SK-N-SH (cell line): ENCODE data around the gene DOP1B. TPM values are rescaled to one million over a fixed set of nuclear protein-coding genes. Genes with fewer than 3 reads are reported as not detected.

Experiments used
- CTCF ChIA-PET: fragments of 300-600, 350-600 bp; formaldehyde crosslinking; extraction: SDS; loops from one replicate; lab custom pipeline; 2021; lab: Yijun Ruan, JAX
- POLR2A ChIA-PET: fragments of 350-600 bp; sonication (Branson Sonifier 250); formaldehyde crosslinking; extraction: SDS; loops from one replicate; lab custom pipeline; 2020; ENCODE audit warnings: antibody characterized with exemption, inconsistent platforms; lab: Yijun Ruan, JAX
- DNase-seq: peaks from one replicate; pipeline ENCODE4 v3.0.0; 2012
- H2AFZ ChIP-seq: fragments of 200-600 bp; sonication (generic); 2 replicates; pipeline ENCODE4 v1.8.1; 2016; ENCODE audit warnings: antibody characterized with exemption, mild to moderate bottlenecking, low read depth
- H3F3A ChIP-seq: fragments of 200-600 bp; sonication (generic); replicated peaks from 2 replicates; pipeline ENCODE3; 2016; ENCODE audit warnings: antibody characterized with exemption, mild to moderate bottlenecking; ENCODE audit not compliant: insufficient read depth
- H3K27ac ChIP-seq, 2 experiments: fragments of 200-500 bp in 1 of 2; fragments of 200-600 bp in 1 of 2; sonication (Bioruptor generic) in 1 of 2; sonication (generic), shearing (Covaris generic) in 1 of 2; 2 replicates each; pipeline versions ENCODE4 v1.5.1 to v1.6.1; 2014 to 2016; ENCODE audit warnings: low read depth in 2 of 2, inconsistent platforms in 1 of 2, low read length in 1 of 2, mild to moderate bottlenecking in 1 of 2, mixed read lengths in 1 of 2
- H3K27me3 ChIP-seq: fragments of 200-600 bp; sonication (generic), shearing (Covaris generic); 2 replicates; pipeline ENCODE4 v1.6.1; 2016; ENCODE audit warnings: mixed run types; ENCODE audit not compliant: insufficient read depth
- H3K36me3 ChIP-seq, 2 experiments: fragments of 200-500 bp in 1 of 2; fragments of 200-600 bp in 1 of 2; sonication (Bioruptor generic) in 1 of 2; sonication (generic) in 1 of 2; replicated peaks in 1 of 2; 2 replicates each; pipeline versions ENCODE3 to v1.5.1; 2014 to 2016; ENCODE audit warnings: low read length in 1 of 2, mild to moderate bottlenecking in 1 of 2; ENCODE audit not compliant: insufficient read depth in 2 of 2, control insufficient read depth in 1 of 2
- H3K4me1 ChIP-seq, 2 experiments: fragments of 200-500 bp in 1 of 2; fragments of 200-600 bp in 1 of 2; sonication (Bioruptor generic) in 1 of 2; sonication (generic), shearing (Covaris generic) in 1 of 2; 2 replicates each; pipeline versions ENCODE4 v1.5.1 to v1.6.1; 2014 to 2016; ENCODE audit warnings: low read depth in 1 of 2, low read length in 1 of 2, mixed run types in 1 of 2; ENCODE audit not compliant: insufficient read depth in 2 of 2, control insufficient read depth in 1 of 2
- H3K4me2 ChIP-seq: fragments of 200-600 bp; sonication (generic), shearing (Covaris generic); 2 replicates; pipeline ENCODE4 v1.6.1; 2017; ENCODE audit warnings: mixed run types
- H3K4me3 ChIP-seq, 2 experiments: fragments of 200-500 bp in 1 of 2; fragments of 200-600 bp in 1 of 2; sonication (Bioruptor generic) in 1 of 2; sonication (generic), shearing (Covaris generic) in 1 of 2; 2 replicates each; pipeline versions ENCODE4 v1.5.1 to v1.8.1; 2014 to 2016; ENCODE audit warnings: low read depth in 2 of 2, inconsistent platforms in 1 of 2, low read length in 1 of 2, mild to moderate bottlenecking in 1 of 2, mixed read lengths in 1 of 2, moderate library complexity in 1 of 2
- H3K79me2 ChIP-seq: fragments of 200-600 bp; sonication (generic); 2 replicates; pipeline ENCODE4 v1.8.1; 2017; ENCODE audit warnings: mild to moderate bottlenecking; ENCODE audit not compliant: insufficient read depth
- H3K9ac ChIP-seq: fragments of 200-600 bp; sonication (generic); 2 replicates; pipeline ENCODE4 v1.6.1; 2017; ENCODE audit warnings: mixed run types
- H3K9me2 ChIP-seq: fragments of 200-600 bp; sonication (generic); 2 replicates; pipeline ENCODE4 v1.6.1; 2017; ENCODE audit warnings: mixed run types
- H3K9me3 ChIP-seq: fragments of 200-600 bp; sonication (generic); 2 replicates; pipeline ENCODE4 v1.6.1; 2017; ENCODE audit warnings: mixed run types, mild to moderate bottlenecking, moderate library complexity
- H4K20me1 ChIP-seq: fragments of 200-600 bp; sonication (generic); 2 replicates; pipeline ENCODE4 v1.6.1; 2017; ENCODE audit warnings: mild to moderate bottlenecking, mixed run types; ENCODE audit not compliant: insufficient read depth
- CTCF ChIP-seq: fragments of 200-600 bp; sonication (generic); IDR thresholded peaks from 2 replicates; pipeline ENCODE4 v1.6.1; 2017; ENCODE audit warnings: antibody characterized with exemption, mild to moderate bottlenecking, moderate library complexity
- ELF1 ChIP-seq: IDR thresholded peaks from 2 replicates; pipeline ENCODE4 v1.4.0; 2012
- GABPA ChIP-seq: IDR thresholded peaks from 2 replicates; pipeline ENCODE4 v1.4.0; 2012; ENCODE audit warnings: low read depth, mild to moderate bottlenecking
- GATA2 ChIP-seq: sonication (generic); formaldehyde crosslinking; IDR thresholded peaks from 2 replicates; pipeline ENCODE4 v1.5.0; 2020; ENCODE audit warnings: mild to moderate bottlenecking, missing genetic modification reagents
- IRF3 ChIP-seq: fragments of 150-350 bp; IDR thresholded peaks from 2 replicates; pipeline ENCODE4 v1.6.1; 2016; ENCODE audit warnings: mild to moderate bottlenecking, low read depth, low read length
- JUND ChIP-seq: IDR thresholded peaks from 2 replicates; pipeline ENCODE4 v1.4.0; 2012
- MAX ChIP-seq: IDR thresholded peaks from 2 replicates; pipeline ENCODE4 v1.4.0; 2012; ENCODE audit warnings: low read depth
- MXI1 ChIP-seq: IDR thresholded peaks from 2 replicates; pipeline ENCODE4 v1.6.1; 2012; ENCODE audit warnings: mild to moderate bottlenecking, low read depth, low read length, improper control_type of control experiment
- POLR2AphosphoS5 ChIP-seq: IDR thresholded peaks from 2 replicates; pipeline ENCODE4 v1.6.1; 2012; ENCODE audit warnings: low read depth, low read length
- RAD21 ChIP-seq: IDR thresholded peaks from 2 replicates; pipeline ENCODE4 v1.6.1; 2012; ENCODE audit warnings: mild to moderate bottlenecking, low read length
- RXRA ChIP-seq: IDR thresholded peaks from 2 replicates; pipeline ENCODE4 v1.4.0; 2012; ENCODE audit warnings: low read depth, mild to moderate bottlenecking, borderline replicate concordance
- SIN3A ChIP-seq: IDR thresholded peaks from 2 replicates; pipeline ENCODE4 v1.6.1; 2012; ENCODE audit warnings: low read depth, mild to moderate bottlenecking, low read length, moderate library complexity, borderline replicate concordance
- SMC3 ChIP-seq: IDR thresholded peaks from 2 replicates; pipeline ENCODE4 v1.6.1; 2012; ENCODE audit warnings: low read depth, low read length, improper control_type of control experiment
- TAF1 ChIP-seq: IDR thresholded peaks from 2 replicates; pipeline ENCODE4 v1.6.1; 2012; ENCODE audit warnings: low read depth, mild to moderate bottlenecking, low read length, moderate library complexity, borderline replicate concordance
- USF2 ChIP-seq: fragments of 150-350 bp; IDR thresholded peaks from 2 replicates; pipeline ENCODE4 v1.6.1; 2017; ENCODE audit warnings: antibody characterized with exemption, low read length, low read depth, borderline replicate concordance
- YY1 ChIP-seq: IDR thresholded peaks from 2 replicates; pipeline ENCODE4 v1.4.0; 2012; ENCODE audit warnings: low read depth, mild to moderate bottlenecking
- ZBTB33 ChIP-seq: IDR thresholded peaks from 2 replicates; pipeline ENCODE4 v1.4.0; 2012; ENCODE audit warnings: low read depth, borderline replicate concordance
- WGBS: methylation state at CpG from one replicate; pipeline ENCODE4 v1.1.6; 2017; ENCODE audit warnings: low lambda C conversion rate; 5-methylcytosine and 5-hydroxymethylcytosine counted together
- polyA plus RNA-seq, 3 experiments: library from polyadenylated mRNA; depleted of rRNA; stranded (reverse); fragments of >200 nt; gene quantifications; 2 replicates each; pipeline ENCODE4 v1.2.3, GENCODE V29; 2012

The DOP1B gene
- polyA plus RNA-seq, 1 of the 3 experiments (the other 2 are of a cell fraction): 4.9 TPM

- no peaks in the 10 kb centered on the region for H3K9me3 ChIP-seq
- H3K36me3 ChIP-seq: no peaks in the 10 kb centered on the region
- no peaks in the 10 kb centered on the region for H4K20me1 ChIP-seq
- DNase-seq: no peak
- 75% methylated on average over 5 of the region's 7 CpGs for WGBS
- H3K9ac ChIP-seq: no peak overlapping the region
- H3K27ac ChIP-seq: no peak overlapping the region
- no peaks in the 10 kb centered on the region for H3K27me3 ChIP-seq
- ChIA-PET CTCF (interaction anchor here (1.3 kb wide), 1 partner anchor 8 kb away, joined by 3 read pairs; no protein-coding TSS in a partner anchor), POLR2A (no interaction called here)
- H3K4me1 ChIP-seq: no peaks in the 10 kb centered on the region
- H3K79me2 ChIP-seq: no peaks in the 10 kb centered on the region
- H3K9me2 ChIP-seq: no peaks in the 10 kb centered on the region
- no peak overlapping the region for H3K4me3 ChIP-seq
- H3K4me2 ChIP-seq: no peak overlapping the region
- H2AFZ ChIP-seq: no peak overlapping the region
- H3F3A ChIP-seq: no peaks in the 10 kb centered on the region
- TF ChIP-seq JUND (no peak), ZBTB33 (no peak), SMC3 (no peak), MXI1 (no peak), GATA2 (CRISPR knock-in tag) (no peak), ELF1 (no peak), POLR2AphosphoS5 (no peak), TAF1 (no peak)
Observed at GRCh38 chr21:36193200-36193599, 36.6 kb downstream of the DOP1B start.

GRCh38 chr21:36194024-36194423, 37.4 kb downstream of the DOP1B start:
- no peak overlapping the region for H3K4me2 ChIP-seq
- DNase-seq: no peak
- H3F3A ChIP-seq: no peaks in the 10 kb centered on the region
- H4K20me1 ChIP-seq: no peaks in the 10 kb centered on the region
- POLR2A ChIA-PET: no interaction called here
- H3K27me3 ChIP-seq: no peaks in the 10 kb centered on the region
- no peak for TF ChIP-seq SMC3
- TF ChIP-seq IRF3: no peak
- TF ChIP-seq CTCF: no peak
- no peak for TF ChIP-seq GABPA
- TF ChIP-seq RAD21: no peak
- TF ChIP-seq MAX: no peak
- TF ChIP-seq YY1: no peak
- TF ChIP-seq RXRA: no peak
- no peak for TF ChIP-seq USF2
- TF ChIP-seq GATA2 (CRISPR knock-in tag): no peak
- TF ChIP-seq SIN3A: no peak
- no peaks in the 10 kb centered on the region for H3K9me3 ChIP-seq
- no peak overlapping the region for H3K9ac ChIP-seq
- no peaks in the 10 kb centered on the region for H3K79me2 ChIP-seq
- no peaks in the 10 kb centered on the region for H3K36me3 ChIP-seq
- 91% methylated on average over 3 of the region's 3 CpGs for WGBS
- H3K27ac ChIP-seq: no peak overlapping the region
- no peak overlapping the region for H2AFZ ChIP-seq
- H3K4me1 ChIP-seq: no peaks in the 10 kb centered on the region
- H3K9me2 ChIP-seq: no peaks in the 10 kb centered on the region
- no peak overlapping the region for H3K4me3 ChIP-seq
- CTCF ChIA-PET: interaction anchor here (0.9 to 1.3 kb wide), 2 partner anchors 9 to 15 kb away, joined by 3 to 4 read pairs; no protein-coding TSS in a partner anchor
